HFFc6 (cell line): ENCODE results near the gene OBP2A. TPM values are rescaled to one million over a fixed set of nuclear protein-coding genes. Genes with fewer than 3 reads are reported as not detected.
"Not testable (repeated sequence)": the region's sequence is repeated elsewhere in the genome, so short reads cannot be mapped to it uniquely, and the experiment has no call there.

ENCODE experiments used
- DNase-seq: peaks from one replicate; pipeline ENCODE4 v3.0.0-alpha.2; 2018
- H3K27ac Mint-ChIP-seq: 2 replicates; pipeline ENCODE4 v1.8.0; 2020; ENCODE audit warnings: mild to moderate bottlenecking, mixed read lengths
- H3K27me3 Mint-ChIP-seq: 2 replicates; pipeline ENCODE4 v1.8.0; 2021; ENCODE audit warnings: mild to moderate bottlenecking, moderate library complexity, mixed read lengths; ENCODE audit not compliant: insufficient read depth
- H3K36me3 Mint-ChIP-seq: 2 replicates; pipeline ENCODE4 v1.8.0; 2021; ENCODE audit warnings: low read depth, mixed read lengths
- H3K4me1 Mint-ChIP-seq: 2 replicates; pipeline ENCODE4 v1.8.0; 2020; ENCODE audit warnings: low read depth, mixed read lengths
- H3K4me3 Mint-ChIP-seq: 2 replicates; pipeline ENCODE4 v1.8.0; 2020; ENCODE audit warnings: mild to moderate bottlenecking, moderate library complexity, mixed read lengths
- H3K9me3 Mint-ChIP-seq: 2 replicates; pipeline ENCODE4 v1.8.0; 2020; ENCODE audit warnings: mild to moderate bottlenecking, mixed read lengths
- total RNA-seq, 6 experiments: library from RNA; stranded (reverse); fragmentation: NEBNext Ultra II Directional; extraction: Animal tissue kit (Norgen Biotek cat#: 25700); gene quantifications; 2 replicates in 1 of 6; 3 replicates in 5 of 6; pipeline ENCODE4 v1.2.3, GENCODE V29; 2021
- TF ChIP-seq, protein P1 (sequence below): fragments of 200-600 bp; sonication (generic); IDR thresholded peaks from 2 replicates; pipeline ENCODE4 v1.5.0; 2021; ENCODE audit warnings: antibody characterized with exemption, mild to moderate bottlenecking

OBP2A gene
- total RNA-seq, 6 experiments from 2014 or later = not detected

DNA sequence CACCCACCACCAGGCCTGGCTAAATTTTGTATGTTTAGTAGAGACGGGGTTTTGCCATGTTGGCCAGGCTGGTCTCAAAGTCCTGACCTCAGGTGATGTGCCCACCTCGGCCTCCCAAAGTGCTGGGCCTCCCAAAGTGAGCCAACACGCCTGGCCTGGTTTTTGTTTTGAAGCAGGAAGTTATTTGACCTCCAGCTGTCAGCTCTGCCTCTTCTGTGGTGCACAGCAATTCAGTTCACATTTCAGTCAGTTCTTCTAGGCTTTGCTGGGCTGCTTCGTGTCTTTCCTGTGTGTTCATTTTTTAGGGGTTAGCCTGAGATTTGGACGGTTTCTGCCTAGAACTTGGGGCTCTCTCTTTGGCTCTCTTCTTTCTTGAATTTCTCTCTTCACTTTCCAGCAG, 15.8 kb upstream of the OBP2A start:
- Mint-ChIP-seq H3K27ac (no peak overlapping the region), H3K4me3 (no peak overlapping the region)
- TF ChIP-seq, protein P1, sequence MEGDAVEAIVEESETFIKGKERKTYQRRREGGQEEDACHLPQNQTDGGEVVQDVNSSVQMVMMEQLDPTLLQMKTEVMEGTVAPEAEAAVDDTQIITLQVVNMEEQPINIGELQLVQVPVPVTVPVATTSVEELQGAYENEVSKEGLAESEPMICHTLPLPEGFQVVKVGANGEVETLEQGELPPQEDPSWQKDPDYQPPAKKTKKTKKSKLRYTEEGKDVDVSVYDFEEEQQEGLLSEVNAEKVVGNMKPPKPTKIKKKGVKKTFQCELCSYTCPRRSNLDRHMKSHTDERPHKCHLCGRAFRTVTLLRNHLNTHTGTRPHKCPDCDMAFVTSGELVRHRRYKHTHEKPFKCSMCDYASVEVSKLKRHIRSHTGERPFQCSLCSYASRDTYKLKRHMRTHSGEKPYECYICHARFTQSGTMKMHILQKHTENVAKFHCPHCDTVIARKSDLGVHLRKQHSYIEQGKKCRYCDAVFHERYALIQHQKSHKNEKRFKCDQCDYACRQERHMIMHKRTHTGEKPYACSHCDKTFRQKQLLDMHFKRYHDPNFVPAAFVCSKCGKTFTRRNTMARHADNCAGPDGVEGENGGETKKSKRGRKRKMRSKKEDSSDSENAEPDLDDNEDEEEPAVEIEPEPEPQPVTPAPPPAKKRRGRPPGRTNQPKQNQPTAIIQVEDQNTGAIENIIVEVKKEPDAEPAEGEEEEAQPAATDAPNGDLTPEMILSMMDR = no peak

DNA sequence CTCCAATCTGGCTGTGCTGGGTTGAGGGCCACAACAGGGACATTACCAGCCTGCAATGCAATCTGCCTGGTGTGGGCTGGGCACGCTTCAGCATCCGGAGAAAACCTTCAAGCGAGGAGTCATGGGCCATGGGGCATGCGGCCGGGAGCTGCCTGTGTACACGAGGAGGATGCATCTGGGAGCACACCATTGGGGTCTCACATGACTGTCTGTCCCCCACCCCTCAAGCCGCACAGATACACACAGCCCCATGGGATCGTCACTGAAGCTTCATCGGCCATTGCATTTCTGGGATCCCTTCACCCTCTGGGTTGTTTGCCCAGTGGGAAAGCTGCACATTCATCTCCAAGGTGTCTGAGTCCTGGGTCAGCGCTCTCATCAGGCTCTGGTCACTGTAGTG, 14.8 kb upstream of the OBP2A start:
- TF ChIP-seq, protein P1 = no peak
- Mint-ChIP-seq H3K4me3 (no peak overlapping the region), H3K27ac (no peak overlapping the region), H3K36me3 (no peaks in the 10 kb centered on the region), H3K4me1 (peaks cover 2% of the 10 kb centered on the region), H3K9me3 (no peaks in the 10 kb centered on the region), H3K27me3 (peaks cover 11% of the 10 kb centered on the region)
- no peak for DNase-seq

More for the DNA sequence above, 15.8 kb upstream of the OBP2A start:
- H3K36me3 Mint-ChIP-seq = no peaks in the 10 kb centered on the region
- no peak for DNase-seq
- H3K27me3 Mint-ChIP-seq = peaks cover 11% of the 10 kb centered on the region
- H3K4me1 Mint-ChIP-seq = no peaks in the 10 kb centered on the region
- H3K9me3 Mint-ChIP-seq = no peaks in the 10 kb centered on the region

DNA sequence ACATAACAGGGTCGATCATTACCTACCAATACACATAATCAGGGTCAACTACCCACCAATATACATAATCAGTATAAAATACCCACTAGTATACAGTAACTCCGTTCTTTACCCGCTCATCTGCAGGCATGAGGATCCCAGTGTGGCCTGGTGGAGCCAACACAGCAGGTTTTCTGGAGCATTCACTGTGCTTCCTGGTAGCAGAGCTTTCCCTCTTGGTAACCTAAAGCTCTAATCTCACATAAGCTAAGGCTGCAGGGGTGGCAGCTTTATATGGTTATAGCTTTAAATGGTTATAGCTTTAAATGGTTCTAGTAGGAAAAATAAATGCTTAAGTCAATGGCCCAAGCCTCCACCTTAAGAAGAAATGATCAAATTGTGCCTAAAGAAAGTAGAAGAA, 12.8 kb upstream of the OBP2A start:
- TF ChIP-seq, protein P1 = no peak
- Mint-ChIP-seq H3K4me3 (no peak overlapping the region), H3K27ac (no peak overlapping the region), H3K9me3 (no peaks in the 10 kb centered on the region), H3K4me1 (peaks cover 8% of the 10 kb centered on the region), H3K36me3 (no peaks in the 10 kb centered on the region), H3K27me3 (peaks cover 20% of the 10 kb centered on the region)
- DNase-seq = no peak

DNA sequence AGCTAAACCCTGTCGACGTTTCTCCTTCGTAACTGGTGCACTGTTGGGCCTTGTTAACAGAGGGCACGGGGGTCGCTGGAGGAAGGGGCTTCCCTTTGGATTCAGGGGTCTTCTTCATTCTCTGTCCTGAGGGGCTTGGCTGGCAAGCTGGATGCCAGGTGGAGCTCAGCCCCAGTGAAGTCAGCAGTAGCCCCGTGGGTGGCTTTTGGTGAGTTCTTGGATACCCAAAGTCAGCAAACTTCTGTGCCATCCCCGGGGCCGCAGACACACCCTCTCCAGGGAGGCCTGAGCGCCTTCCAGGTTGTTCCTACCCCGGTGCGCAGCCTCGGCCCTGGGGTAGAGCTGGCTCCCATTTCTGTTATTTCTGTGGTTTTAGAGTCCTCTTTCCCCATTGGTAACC, 12.3 kb upstream of the OBP2A start:
- H3K36me3 Mint-ChIP-seq = no peaks in the 10 kb centered on the region

DNA sequence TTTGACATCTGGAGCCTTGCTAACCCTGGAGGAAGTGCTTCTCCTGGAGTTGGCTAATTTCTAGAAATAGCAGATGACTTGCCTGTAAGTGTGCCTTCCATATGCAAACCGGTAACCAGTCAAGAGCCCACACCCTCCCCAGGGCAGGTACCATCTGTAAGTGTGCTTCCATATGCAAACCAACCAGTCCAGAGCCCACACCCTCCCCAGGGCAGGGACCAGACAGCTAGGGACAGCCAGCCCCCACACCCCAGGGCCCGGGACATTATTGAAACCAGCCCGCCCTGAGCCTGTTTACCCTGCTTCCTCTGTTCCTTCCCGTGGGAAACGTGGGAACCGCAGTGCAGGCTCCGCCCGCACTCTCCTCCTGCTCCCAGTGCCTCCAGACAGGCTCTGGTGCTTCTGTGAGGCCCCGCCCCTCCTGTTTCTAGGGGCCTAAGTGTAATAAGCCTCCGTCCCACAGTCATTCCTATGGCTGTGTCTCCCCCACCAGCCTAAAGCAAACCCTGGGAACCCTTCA, 11.7 kb upstream of the OBP2A start:
- H3K9me3 Mint-ChIP-seq, H3K4me1 Mint-ChIP-seq, H3K27ac Mint-ChIP-seq, H3K4me3 Mint-ChIP-seq, DNase-seq, H3K36me3 Mint-ChIP-seq: not testable (repeated sequence)
- peaks cover 22% of the 10 kb centered on the region for H3K27me3 Mint-ChIP-seq

More for the DNA sequence above, 12.3 kb upstream of the OBP2A start:
- no peaks in the 10 kb centered on the region for H3K9me3 Mint-ChIP-seq
- no peak overlapping the region for H3K27ac Mint-ChIP-seq
- H3K4me3 Mint-ChIP-seq = no peak overlapping the region
- TF ChIP-seq, protein P1 = no peak
- H3K27me3 Mint-ChIP-seq = peaks cover 20% of the 10 kb centered on the region
- peaks cover 8% of the 10 kb centered on the region for H3K4me1 Mint-ChIP-seq
- DNase-seq = no peak

DNA sequence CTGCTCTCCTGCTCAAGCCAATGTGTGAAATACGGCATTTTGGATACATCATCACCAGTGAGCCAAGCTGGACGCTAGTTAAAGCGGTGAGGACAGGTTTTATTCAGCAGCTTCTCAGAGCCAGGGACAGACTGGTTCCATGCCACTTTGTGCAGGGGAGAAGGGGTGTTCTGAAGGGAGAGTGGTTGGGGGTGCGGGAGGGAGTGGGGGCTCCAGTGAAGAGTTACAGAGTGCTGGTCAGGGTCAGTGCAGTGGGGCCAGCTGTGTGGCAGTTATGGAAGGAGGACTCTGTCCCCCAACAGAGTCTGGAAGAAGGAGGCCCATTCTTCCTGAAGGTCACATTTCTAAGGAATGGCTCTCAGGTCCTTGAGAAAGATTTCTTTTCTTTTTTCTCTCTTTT, 11.1 kb upstream of the OBP2A start:
- H3K27me3 Mint-ChIP-seq = peaks cover 24% of the 10 kb centered on the region

DNA sequence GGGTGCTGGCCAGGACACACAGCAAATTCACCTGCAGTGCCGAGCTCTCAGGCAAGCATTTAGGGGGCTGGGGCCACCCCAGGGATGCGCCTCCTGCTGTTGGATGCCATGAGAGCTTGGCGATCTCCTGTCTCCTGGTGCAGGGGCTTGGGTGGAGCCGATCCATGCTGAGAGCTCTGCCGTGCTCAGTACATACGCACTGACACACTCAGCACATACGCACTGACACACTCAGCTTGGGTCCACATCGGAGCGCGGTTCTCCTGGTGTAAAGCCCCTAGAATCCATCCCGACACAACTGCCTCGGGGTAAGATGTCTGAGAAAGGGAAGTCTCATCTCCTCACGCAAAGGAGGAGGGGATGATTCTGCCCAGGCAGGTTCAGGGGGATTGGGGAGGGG, 10.3 kb upstream of the OBP2A start:
- not testable (repeated sequence) for H3K4me1 Mint-ChIP-seq, H3K27ac Mint-ChIP-seq
- peaks cover 24% of the 10 kb centered on the region for H3K27me3 Mint-ChIP-seq

More for the DNA sequence above, 11.1 kb upstream of the OBP2A start:
- not testable (repeated sequence) for H3K27ac Mint-ChIP-seq, H3K9me3 Mint-ChIP-seq, H3K4me1 Mint-ChIP-seq, H3K4me3 Mint-ChIP-seq, H3K36me3 Mint-ChIP-seq, DNase-seq

More for the DNA sequence above, 10.3 kb upstream of the OBP2A start:
- DNase-seq, H3K36me3 Mint-ChIP-seq, H3K4me3 Mint-ChIP-seq, H3K9me3 Mint-ChIP-seq: not testable (repeated sequence)
